NCI-H510A treated with DMSO at 0.1 percent for 48 hours (cell line): ENCODE measurements around the gene KRT1.
"Not testable (repeated sequence)": the region's sequence is repeated elsewhere in the genome, so short reads cannot be mapped to it uniquely, and the experiment has no call there.

Experiments used
- DNase-seq: peaks from one replicate; lab custom pipeline; 2025; lab: John Stamatoyannopoulos, UW

KRT1 gene

DNA sequence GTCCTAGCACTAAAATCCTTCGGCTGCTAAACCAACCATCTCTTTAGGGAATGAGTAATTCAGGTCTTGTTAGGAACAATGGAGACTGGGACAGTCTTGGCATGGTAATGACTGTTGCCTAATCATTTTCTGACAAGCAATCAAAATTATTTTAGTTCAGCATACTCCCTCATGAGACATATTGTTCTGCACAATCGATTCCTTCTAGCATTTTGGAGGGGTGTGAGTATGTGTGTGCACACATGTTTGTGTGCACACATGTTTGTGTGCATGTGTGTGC is 2.1 kb upstream of the KRT1 start:
- no peak for DNase-seq

GRCh38 chr12:52681526-52682380 is 1.5 kb upstream of the KRT1 start:
- DNase-seq: no peak

DNA sequence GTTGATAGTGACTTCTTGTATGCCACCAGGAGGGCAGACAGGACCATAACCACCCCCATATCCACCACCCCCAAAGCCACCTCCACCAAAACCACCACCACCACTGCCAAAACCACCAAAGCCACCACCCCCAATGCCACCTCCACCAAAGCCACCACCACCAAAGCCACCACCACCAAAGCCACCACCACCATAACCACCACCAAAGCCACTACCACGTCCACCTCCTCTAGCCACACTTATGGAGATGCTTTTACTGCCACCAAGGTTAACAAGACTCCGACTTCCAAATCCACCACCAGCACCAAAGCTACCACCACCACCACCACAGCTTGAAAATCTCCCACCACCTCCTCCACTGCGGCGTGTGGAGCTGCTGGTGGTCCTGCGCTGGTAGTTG is 332 bp downstream of the KRT1 start:
- no peak for DNase-seq

DNA sequence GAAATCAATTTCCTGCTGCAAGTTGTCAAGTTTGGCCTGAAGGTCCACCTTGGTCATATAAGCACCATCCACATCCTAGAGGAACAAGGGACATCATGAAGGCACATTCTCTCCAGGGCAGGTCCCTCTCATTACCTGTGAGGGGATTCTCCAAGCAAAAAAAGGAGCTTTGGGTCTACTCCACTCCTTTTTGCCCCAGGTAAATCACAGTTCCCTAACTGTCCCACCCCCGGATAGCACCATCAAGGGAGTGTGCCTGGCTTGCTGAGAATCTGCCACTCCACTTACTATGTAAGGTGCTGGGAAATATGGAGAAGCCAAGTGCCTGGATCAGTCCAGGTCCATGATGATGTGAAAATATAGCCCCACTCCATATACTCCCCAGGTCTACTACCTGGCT is 2.5 kb downstream of the KRT1 start:
- no peak for DNase-seq

DNA sequence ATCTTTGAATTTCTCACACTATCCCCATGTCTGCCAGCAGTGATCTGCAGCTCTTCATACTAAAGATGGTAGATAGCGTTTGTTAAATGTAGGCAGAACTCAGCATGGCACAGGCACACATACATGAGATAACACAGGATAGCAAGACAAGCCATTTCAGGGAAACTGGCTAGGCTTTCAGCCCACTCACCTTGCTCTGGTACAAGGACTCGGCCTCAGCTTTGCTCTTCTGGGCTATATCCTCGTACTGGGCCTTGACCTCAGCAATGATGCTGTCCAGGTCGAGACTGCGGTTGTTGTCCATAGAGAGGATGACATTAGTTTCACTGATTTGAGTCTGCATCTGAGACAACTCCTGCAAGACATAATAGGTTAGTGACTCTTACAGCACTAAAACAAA is 3.1 kb downstream of the KRT1 start:
- DNase-seq: no peak

- DNase-seq: no peak
Observed at GRCh38 chr12:52676163-52676562, 4.0 kb downstream of the KRT1 start.

GRCh38 chr12:52675301-52675701 is 4.9 kb downstream of the KRT1 start:
- DNase-seq: no peak

DNA sequence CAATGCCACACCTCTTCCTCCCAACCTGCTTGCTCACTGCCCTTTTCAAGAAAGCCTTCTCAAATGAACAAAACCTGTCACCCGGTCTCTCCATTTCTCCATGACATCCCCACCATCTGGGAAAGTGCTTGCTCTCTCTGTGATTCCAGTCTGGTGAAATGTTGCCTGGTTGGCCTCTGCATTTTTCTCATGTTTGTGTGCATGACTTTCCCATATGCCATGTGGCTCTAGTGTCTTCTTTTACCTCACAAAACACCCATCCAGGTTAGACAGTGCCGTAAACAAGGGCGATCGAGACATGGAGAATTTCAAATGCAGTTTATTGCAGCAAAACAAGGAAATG is 5.8 kb downstream of the KRT1 start:
- DNase-seq: no peak

GRCh38 chr12:52673713-52674432 is 6.3 kb downstream of the KRT1 start:
- no peak for DNase-seq

DNA sequence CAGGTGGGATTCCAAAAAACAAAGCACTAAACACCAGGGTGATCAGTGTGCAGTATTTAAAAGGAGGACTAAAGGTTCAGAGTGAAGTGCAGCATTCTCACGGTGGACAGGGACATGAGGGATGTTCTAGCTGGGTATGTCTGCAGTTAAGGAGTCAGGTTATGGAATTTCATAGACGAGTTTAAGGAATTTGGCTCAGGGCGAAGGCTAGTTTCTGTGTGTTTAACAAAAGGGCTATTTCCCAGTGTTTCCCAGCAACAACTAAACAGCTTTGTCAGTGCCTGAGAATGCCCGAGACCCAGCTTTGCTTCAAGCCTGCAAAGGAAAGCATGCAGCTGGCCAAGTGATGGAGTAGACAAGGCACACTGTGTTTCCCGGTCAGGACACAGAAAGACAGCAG is 7.0 kb downstream of the KRT1 start:
- DNase-seq: no peak

DNA sequence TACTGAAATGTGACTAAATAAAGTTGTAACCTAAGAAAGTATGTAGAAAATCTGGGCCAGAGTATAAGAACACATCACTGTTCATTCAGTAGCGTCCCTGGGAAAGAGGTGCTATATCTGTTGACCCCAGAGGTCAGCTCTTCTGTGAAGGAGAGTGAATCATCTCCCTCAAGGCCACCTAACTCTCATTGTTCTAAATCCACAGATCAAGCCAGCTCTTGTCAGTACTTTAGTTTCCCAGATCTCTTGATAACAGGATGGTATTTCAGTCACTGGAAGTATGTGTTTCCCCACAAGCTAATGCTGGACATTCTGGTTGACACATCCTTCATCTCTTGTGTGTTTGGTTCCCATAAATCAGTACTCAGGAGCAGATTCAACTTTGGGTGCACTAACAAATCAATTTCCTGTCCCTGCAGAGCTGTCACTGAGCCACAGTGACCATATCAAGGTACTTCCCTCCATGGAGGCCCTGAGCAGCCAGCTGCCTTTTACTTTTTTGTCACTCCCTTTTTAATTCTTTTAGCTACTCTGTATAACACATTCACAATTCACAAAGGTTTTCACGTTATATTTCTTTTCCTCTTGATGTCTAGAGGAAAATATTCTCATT is 7.8 kb downstream of the KRT1 start:
- no peak for DNase-seq

DNA sequence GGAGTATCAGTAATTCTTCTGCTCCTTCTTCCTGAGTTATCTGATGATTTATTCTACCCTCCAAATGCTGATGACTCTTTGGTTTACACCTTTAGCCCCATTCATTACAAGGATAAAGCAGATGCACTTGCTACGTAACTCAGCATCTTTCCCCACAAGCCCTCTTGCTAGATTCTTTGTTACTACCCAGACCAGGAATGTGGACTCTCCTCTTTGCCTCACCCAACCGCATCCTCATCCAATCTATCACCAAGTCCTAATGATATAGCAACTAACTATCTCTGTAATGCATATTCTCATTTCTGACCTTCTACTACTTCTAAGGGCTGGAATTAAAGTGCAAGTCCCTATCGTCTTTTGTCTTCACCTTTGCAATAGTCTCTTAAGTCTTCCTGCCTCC is 9.2 kb downstream of the KRT1 start:
- no peak for DNase-seq

GRCh38 chr12:52670506-52670905 is 9.7 kb downstream of the KRT1 start:
- DNase-seq: no peak

DNA sequence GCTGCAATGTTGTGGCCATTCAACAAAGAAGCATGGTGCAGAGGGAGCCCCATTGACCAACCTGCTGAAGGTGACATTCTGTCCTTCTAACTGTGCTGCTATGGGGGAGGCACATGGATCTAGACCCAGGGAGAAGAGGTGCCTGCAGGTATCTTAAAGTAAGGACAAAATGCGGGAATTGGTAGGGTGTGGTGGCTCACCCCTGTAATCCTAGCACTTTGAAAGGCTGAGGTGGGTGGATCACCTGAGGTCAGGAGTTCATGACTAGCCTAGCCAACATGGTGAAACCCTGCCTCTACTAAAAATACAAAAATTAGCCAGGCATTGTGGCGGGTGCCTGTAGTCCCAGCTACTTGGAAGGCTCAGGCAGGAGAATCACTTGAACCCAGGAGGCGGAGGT is 10.3 kb downstream of the KRT1 start:
- not testable (repeated sequence) for DNase-seq

GRCh38 chr12:52669426-52669825 is 10.8 kb downstream of the KRT1 start:
- no peak for DNase-seq

DNA sequence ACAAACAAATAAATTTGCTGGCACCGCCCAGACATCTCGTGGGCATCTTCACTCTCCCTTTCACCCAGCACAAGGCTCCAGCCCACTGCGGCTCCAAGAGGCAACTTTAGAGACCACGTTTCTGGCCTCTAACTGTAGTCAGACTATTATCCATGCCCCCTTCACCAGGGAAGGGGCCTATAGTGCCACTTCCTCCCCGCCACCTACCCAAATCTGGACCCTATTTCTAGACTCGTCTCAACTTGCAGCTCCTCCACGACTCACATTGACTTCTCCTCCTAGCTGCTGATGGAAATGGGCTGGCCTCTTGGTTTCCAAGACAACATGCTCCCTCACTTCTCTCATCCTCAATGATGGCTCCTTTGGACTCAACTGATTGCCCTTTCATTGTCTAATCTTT is 12.3 kb downstream of the KRT1 start:
- no peak for DNase-seq

DNA sequence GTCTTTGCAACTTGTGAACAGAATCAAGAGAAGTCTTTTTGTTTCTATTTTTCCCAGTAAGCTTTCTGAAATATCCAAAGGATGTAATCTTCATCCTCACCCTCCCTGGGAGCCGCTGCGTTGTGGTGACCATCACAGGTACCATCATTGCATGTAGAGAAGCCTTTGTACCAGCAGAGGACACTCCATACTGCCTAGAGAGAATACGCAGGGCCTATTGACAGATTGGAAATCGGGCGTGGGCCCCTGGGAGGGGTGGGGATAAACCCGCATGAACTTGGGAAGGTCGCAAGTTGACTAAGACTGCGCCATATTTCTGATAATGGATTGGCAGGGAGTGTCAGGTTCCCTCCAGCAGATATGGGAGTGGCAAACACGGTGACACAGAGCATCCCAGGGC is 12.7 kb downstream of the KRT1 start:
- DNase-seq: no peak

DNA sequence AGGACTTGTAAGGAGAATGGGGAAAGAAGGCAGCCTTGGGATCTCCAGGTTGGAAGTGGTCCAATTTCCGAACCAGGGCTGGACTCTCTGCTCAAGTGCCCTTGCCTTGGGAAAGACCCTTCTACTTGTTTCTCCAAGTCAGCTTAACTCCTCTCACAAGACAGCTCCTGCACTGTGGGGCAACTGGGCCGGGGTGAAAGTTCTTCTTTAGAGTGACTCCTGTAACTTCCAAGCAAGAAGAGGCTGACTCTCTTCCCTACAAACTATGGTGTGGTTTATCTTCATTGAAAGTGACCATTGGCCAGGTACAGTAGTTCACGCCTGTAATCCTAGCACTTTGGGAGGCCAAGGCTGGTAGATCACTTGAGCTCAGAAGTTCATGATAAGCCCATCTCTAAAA is 13.7 kb downstream of the KRT1 start:
- no peak for DNase-seq

DNA sequence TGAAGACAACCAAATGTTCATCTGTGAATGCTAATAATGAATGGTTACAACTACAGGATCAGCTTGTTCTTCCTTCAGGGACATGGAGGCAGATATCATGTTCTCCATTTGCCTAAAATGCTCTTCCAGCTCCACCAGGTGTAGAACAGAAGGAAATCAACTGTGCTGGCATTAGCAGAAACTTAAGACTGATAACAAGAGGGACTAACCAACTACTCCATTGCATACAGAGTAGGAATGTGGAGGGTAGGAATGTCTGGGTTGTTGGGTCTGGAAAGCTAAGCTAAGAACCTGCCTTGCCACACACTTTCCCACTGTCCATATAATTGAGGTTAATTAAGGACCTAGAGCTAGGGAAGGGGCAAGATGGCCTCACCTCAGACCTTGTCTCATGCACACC is 16.8 kb downstream of the KRT1 start:
- DNase-seq: no peak

DNA sequence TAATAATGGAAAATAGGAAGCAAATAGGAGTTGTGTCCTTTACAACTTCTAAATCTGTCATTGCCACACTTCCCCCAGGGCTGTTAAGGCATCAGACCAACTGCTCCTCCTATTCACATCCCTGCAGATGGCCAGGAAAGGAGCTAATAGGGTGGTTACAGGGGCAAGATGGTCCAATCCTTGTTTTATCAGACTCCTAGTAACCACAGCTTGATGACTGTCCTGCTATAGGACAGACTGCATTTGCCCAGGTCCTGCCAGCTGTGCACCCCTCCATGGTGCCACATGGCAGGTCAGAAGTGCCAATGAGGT is 17.3 kb downstream of the KRT1 start:
- DNase-seq: no peak

DNA sequence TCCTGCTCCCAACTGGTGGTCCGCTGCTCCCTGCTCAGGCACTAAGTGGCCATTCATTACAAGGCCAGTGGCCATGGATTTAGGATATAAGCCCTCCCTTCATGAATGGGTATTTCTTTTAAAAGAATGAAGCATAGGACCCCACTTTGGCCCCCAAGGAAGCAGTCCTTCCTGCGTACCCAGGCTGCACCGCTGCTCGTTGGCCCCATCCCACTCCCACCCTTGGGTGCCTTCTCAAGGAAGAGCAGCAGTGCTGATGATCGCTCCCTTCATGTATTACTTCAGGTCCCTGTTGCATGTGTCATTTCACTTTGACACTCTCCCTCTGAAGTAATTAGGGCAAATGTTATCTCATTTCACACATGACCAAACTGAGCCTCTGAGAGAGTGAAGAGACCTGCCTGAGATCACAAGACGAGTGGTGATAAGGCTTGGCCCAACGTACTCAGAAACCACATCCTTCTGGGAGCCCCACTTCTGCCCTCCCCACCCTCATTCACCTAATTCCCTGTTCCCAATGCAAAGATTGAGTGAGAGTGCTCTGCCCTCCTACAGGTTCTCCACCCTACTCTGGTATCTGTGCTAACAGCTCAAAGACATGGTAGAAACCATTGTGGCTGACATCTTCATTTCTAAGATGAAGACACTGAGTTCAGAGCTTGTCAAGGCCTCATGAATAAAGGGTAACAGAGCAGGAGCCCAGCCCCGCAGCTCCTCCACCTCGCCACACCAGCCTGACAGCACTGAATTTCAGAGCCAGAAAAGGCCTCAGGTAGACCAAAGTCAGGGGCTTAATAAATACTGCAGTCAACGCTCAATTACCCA is 17.9 kb downstream of the KRT1 start:
- no peak for DNase-seq

DNA sequence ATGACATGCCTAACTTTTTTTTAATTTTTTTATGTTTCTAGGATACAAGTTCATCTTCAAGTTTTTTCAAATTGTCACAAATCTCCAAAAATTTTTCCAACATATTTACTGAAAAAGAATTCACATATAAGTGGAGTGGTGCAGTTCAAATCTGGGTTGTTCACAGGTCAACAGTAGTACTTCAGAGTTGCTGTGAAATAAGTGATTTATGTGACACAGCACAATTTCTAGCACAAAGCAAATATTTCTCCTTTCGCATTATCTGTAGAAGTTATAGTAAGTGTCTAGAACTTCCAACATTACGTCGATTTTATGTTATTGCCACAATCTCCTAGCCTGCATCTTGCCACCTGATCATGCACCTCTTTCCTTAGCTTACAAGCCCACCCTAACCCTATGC is 18.5 kb downstream of the KRT1 start:
- no peak for DNase-seq

DNA sequence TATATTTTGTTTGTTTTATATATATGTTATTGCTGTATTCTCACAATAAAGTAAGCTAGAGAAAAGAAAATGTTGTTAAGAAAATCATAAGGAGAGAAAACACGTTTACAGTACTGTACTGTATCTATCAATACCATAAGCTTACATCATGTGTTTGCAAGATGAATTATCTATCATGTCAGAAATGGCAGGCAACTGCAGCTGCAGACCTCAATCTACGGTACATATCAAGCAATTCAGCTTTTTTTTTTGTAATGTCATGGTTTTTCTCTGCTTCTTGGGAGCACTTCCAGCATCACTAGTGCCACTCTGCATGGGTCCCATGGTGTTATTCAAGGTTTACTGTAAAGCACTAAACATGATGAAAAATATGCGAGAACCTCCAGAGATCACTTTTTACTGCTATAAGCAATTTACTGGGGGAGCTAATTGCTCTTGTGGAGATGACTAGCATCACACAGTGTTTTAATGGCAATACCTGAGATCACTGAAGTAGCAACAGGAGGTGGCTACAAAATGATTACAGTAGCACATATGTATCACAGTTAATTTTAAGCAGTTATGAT is 19.2 kb downstream of the KRT1 start:
- DNase-seq: no peak
